Astrocyte (in vitro differentiated cells and primary cell): ENCODE results near the gene SEMA4G.

ENCODE experiments used
- EZH2 ChIP-seq: IDR thresholded peaks from 2 replicates; pipeline ENCODE4 v1.6.1; 2012; ENCODE audit warnings: mild to moderate bottlenecking, low read length, inconsistent platforms; ENCODE audit not compliant: insufficient read depth
- TF ChIP-seq, protein P1 (sequence below): IDR thresholded peaks from 2 replicates; pipeline ENCODE4 v1.5.1; 2011; ENCODE audit warnings: low read depth, mild to moderate bottlenecking, inconsistent platforms, low read length, moderate library complexity; ENCODE audit not compliant: insufficient read depth

GRCh38 chr10:101000915-101001658, 31.8 kb downstream of the SEMA4G start:
- TF ChIP-seq, protein P1, sequence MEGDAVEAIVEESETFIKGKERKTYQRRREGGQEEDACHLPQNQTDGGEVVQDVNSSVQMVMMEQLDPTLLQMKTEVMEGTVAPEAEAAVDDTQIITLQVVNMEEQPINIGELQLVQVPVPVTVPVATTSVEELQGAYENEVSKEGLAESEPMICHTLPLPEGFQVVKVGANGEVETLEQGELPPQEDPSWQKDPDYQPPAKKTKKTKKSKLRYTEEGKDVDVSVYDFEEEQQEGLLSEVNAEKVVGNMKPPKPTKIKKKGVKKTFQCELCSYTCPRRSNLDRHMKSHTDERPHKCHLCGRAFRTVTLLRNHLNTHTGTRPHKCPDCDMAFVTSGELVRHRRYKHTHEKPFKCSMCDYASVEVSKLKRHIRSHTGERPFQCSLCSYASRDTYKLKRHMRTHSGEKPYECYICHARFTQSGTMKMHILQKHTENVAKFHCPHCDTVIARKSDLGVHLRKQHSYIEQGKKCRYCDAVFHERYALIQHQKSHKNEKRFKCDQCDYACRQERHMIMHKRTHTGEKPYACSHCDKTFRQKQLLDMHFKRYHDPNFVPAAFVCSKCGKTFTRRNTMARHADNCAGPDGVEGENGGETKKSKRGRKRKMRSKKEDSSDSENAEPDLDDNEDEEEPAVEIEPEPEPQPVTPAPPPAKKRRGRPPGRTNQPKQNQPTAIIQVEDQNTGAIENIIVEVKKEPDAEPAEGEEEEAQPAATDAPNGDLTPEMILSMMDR, result no peak
- TF ChIP-seq EZH2, result no peak
